ENCODE results near the gene CCDC201.

DNA sequence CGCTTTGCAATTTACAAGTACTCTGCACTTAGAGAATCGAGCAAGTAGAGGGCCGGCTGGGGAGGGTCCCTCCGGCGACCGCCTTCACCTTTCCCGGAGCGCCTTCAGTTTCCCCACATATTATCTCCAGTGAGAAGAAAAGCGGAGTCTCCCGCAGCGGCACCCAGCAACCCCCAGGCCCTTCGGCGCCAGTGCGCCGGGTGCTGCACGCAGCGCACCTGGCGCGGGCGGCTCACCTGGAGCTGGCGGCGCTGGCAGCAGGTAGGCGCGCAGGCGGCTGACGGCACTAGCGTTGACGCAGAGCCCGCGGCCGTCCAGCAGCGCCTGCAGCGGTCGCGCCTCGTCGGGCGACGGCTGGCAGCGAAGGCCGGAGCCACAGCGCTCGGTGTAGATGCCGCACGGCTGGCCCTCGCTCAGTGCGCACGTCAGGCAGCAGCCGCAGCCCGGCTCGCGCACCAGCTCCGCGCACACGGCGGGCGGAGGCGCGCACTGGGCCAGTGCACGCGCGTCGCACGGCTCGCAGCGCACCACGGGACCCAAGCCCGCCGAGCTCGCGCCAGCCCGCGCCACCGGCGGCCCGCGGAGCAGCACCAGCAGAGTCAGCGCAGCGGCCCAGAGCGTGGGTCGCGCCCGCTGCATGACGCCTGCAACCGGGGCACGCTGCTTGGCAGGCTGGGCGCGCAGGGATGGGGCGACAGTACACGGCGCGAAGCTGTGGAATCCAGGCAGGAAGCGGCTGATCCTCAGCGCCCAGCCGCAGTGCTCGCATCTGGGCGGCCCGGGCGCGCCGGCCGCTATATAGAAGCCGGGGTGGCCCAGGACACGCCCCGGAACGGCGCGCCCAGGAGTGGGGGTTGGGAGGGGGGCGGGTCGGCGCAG, 47.9 kb upstream of the CCDC201 start, which contains the start of gene IGFBP3:
- no peak for TF ChIP-seq CTCF (IDR thresholded peaks at IDR 0.05; ENCODE audit: insufficient read depth, low read length, poor library complexity, severe bottlenecking)
- TF ChIP-seq EZH2phosphoT487 (conservative IDR thresholded peaks at IDR 0.05; ENCODE audit: low read length) = no peak
